Measurements from ENCODE around the gene ANP32E. TPM values are rescaled to one million over a fixed set of nuclear protein-coding genes. Genes with fewer than 3 reads are reported as not detected.

The ANP32E gene
- total and polyA plus RNA-seq, 2 of the 13 experiments (the other 11 are each of a cell fraction or from before 2014, with no cell fraction given), result 10.3 to 53.0 TPM

- TF ChIP-seq MED8 (CRISPR knock-in tag; IDR thresholded peaks at IDR 0.05; ENCODE audit: insufficient replicate concordance) (peak; percentile 98), SRSF9 (IDR thresholded peaks at IDR 0.05; ENCODE audit: borderline replicate concordance, insufficient read depth, low read depth, low read length, poor library complexity, severe bottlenecking) (no peak), SKIL (CRISPR knock-in tag; IDR thresholded peaks at IDR 0.05; ENCODE audit: borderline replicate concordance) (peak; percentile 76), ZNF430 (CRISPR knock-in tag; IDR thresholded peaks at IDR 0.05) (peak; percentile 93), KDM3A (CRISPR knock-in tag; IDR thresholded peaks at IDR 0.05; ENCODE audit: low read depth) (peak; percentile 78; the same call in 1 of the 2 replicates), RFX5 (IDR thresholded peaks at IDR 0.05; ENCODE audit: low read depth, low read length) (peak; percentile 60; the same call in 1 of the 2 replicates), ZNF317 (CRISPR knock-in tag; IDR thresholded peaks at IDR 0.05) (peak; percentile 80; the same call in 1 of the 2 replicates), POGK (CRISPR knock-in tag; conservative IDR thresholded peaks at IDR 0.05) (0 out of 2 replicates have a peak, but pooled peaks have one; percentile 27), TFDP2 (CRISPR knock-in tag; IDR thresholded peaks at IDR 0.05) (peak; percentile 98), ZNF224 (CRISPR knock-in tag; IDR thresholded peaks at IDR 0.05) (no peak; the same call in 1 of the 2 replicates), CSRNP1 (CRISPR knock-in tag; IDR thresholded peaks at IDR 0.05) (no peak), ZNF292 (CRISPR knock-in tag; IDR thresholded peaks at IDR 0.05; ENCODE audit: borderline replicate concordance, low read depth) (0 out of 2 replicates have a peak, but pooled peaks have one; percentile 38), CSRNP2 (CRISPR knock-in tag; conservative IDR thresholded peaks at IDR 0.05; ENCODE audit: low read depth) (peak; percentile 64; the same call in 1 of the 2 replicates), ZNF382 (CRISPR knock-in tag; IDR thresholded peaks at IDR 0.05; ENCODE audit: borderline replicate concordance) (no peak), FOXP1 (IDR thresholded peaks at IDR 0.05) (peak; percentile 48; the same call in 1 of the 2 replicates), FOXP1 (CRISPR knock-in tag; IDR thresholded peaks at IDR 0.05) (no peak), ATF2 (CRISPR knock-in tag; IDR thresholded peaks at IDR 0.05) (peak; percentile 48; the same call in 1 of the 2 replicates), ZNF331 (CRISPR knock-in tag; IDR thresholded peaks at IDR 0.05) (peak; percentile 67)
Measured at GRCh38 chr1:150235852-150236613, at the start of gene ANP32E (continued).
